HS-5 (cell line): ENCODE results near the gene NFYC.

ENCODE experiments used
- DNase-seq: peaks from one replicate; pipeline ENCODE4 v3.0.0-alpha.2; 2012; ENCODE audit warnings: low read depth

The NFYC gene

DNA sequence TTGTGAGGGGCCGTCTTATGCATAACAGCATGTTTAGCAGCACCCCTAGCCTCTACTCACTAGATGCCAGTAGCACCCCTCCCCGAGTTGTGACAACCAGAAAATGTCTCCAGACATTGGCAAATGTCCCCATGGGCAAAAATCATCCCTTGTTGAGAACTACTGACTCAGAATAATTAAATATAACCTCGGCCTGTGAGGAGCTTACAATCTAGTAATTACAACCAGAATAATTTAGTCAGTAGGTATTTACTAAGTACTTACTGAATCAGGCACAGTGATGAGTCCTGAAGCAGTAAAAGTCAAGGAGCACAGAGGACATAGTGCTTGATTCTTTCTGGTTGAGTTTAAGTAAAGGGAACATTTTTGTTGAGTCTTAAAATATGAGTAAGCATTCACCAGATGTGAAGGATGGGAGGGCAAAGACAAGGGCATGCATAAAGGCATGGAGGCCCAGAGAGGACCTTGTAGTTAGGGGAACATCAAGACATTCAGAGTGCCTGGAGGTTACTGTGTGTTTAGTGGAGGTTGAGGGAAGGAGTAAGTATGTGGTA is 48.0 kb downstream of the NFYC start:
- no peak for DNase-seq

DNA sequence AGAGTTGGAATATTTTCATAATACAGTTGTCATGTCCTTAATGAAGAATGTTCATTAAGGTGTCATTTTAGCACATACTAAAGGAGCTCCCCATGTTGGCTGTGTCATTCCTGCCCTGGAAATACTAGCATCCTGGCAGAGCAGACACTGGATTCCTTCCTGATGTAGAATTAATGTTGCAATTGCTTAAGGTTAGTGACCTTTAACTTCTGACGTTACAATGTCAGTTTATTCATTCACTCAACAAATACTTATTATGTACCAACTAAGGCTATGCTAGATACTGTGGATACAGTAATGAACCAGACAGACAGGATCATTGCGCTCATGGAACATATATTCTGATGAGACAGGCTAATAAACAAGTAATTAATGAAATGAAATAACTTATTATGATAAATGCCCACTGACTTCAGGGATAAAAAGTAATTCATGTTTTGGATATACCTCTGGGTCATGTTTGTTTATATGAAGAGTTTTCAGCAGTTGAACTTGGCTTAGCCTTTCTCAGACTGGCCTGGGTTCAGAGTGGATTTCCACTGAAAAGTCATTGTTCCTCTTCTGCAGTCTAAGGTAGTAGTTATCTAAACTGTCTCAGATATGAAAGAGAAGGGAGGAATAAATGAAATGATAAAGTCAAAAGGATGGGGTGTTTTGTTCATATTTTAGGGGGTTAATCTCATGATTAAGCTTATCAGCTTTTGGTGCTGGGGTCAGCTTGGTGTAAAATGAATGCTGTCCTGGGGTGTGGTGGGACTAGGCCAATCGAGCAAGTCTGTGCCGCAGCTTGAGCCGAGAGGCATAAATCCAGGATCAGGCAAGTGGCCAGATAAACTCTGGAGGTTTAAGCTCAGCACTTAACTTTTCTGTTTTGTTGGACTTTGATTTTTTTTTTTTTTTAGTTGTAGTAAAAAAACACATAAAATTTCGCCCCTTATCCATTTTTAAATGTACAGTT is 48.8 kb downstream of the NFYC start:
- no peak for DNase-seq

DNA sequence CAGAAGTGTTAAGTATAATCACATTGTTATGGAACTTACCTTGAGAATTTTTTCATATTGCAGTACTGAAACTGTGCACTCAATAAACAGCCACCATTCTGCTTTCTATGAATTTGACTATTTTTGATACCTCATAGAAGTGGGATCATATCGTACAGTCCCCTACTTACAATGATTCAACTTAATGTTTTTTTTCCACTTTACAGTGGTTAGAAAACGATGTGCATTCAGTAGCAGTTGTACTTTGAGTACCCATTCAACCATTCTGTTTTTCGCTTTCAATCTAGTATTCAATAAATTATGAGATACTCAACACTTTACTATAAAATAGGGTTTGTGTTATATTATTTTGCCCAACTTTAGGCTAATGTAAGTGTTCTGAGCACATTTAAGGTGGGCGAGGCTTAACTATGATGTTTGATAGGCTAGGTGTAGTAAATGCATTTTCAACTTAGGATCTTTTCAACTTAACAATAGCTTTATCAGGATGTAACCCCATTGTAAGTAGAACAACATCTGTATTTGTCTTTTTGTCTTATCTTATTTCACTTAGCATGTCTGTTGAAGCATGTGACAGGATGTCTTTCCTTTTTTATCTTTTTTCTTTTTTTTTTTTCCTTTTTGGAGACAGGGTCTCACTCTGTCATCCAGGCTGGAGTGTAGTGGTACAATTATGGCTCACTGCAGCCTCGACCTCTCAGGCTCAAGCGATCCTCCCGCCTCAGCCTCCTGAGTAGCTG is 49.7 kb downstream of the NFYC start:
- no peak for DNase-seq

DNA sequence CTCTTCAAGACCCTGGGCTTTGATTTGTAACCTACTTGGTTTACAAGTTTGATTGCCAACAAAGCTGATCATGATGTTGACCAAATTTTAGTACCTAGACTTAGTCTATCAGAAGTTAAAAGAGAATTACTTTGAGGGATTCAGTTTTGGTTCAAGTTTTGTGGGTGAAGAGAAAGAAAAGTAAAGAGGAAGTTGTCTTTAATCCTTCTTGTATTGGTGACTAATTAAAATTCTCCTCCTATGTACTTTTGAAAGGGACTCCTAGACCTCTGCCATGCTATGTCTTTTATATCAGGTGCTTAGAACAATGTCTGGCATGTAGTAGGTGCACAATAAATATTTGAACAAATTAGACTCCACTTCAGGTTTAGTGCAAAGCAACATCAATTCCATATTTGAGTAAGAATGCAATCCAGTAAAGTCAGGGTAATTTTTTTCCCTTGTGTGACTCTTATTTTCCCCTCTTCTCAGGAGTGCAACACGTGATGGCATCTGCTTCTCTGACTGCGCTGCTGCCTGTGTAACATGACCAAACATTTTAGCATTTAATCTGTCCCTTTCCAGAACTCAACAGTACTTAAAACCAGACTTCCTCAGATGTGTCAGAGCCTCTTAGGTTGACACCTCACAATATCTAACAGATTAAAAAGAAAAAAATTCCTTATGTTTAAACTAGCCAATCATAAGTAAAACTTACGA is 51.0 kb downstream of the NFYC start:
- no peak for DNase-seq

DNA sequence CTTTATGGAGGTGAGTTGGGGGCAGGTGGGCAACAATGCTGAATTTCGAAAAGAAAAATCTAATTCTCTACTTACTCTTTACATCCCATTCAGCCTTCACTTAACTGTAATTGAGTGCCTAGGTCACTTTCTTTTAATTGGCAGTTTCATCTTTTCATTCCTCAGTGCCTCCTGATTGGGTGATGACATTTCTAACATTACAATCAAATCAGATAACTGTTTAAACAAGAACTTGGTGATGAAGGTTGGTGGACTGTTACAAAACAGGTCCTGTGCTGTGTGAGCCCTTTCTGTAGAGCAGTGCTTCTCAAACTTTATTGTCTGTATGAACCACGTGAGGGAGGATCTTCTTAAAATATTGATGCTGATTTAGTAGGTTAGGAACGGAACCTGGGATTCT is 51.9 kb downstream of the NFYC start:
- DNase-seq = no peak

DNA sequence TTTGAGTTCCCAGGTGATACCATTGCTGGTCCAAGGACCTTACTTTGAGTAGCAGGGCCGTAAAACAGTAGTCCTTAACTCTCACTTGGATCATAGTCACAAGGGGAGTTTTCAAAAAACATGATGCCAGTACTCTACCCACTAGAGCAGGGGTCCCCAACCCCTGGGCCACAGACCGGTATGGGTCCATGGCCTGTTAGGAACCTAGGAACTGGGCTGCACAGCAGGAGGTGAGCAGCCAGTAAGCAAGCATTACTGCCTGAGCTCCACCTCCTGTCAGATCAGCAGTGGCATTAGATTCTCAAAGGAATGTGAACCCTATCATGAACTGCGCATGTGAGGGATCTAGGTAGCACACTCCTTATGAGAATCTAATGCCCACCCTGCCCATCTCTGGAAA is 52.4 kb downstream of the NFYC start:
- no peak for DNase-seq

DNA sequence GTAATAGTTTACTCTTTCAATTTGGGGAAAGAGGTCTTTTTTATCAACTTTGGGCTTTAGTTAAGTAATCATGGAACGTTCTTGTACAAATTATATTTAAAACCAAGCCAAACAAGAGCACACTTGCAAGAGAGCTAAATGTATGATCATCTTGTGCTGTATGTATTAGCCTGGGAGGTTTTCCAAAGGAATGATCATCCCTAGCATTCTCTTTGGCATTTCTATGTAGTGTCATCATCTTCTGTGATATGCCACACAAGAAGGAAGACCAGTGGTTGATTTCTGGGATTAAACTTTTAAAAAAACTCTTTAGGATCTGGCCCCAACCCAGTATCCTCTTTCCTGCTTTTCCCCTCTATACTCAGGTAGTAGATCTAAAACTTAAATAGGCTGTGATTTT is 53.7 kb downstream of the NFYC start:
- DNase-seq = no peak

DNA sequence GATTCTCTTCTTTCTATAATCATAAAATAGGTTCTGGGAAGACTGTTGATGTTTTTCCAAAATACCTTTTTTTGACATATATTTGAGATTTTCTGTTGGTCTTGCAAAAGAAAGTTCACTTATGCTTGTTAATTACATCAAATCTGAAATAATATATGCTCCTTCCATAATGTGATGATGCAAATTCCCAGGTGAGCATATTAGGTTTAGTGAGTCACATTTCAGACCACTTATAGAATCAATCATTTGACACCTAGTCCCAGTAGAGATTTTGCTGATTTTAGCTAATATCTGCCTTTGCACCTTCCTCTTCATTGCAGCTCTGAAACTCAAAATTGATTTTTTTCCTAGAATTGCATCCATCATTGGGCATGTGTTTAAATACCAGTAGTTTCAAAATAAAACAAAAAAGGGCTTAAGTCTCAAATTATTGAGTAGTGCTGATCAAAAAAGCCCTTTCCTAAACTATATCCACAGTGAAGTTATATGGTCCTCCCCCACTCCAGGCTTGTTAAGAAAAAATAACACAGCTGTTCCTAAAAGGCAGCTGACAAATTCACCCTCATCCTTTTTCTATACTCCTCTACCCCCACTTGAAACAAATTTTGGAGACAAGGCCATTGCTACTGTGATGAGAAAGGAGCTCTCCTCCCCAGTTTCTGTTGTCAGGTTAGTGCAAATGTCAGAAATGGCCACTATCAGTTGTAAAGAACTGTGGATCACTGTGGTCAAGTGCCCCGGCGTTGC is 55.0 kb downstream of the NFYC start:
- no peak for DNase-seq

DNA sequence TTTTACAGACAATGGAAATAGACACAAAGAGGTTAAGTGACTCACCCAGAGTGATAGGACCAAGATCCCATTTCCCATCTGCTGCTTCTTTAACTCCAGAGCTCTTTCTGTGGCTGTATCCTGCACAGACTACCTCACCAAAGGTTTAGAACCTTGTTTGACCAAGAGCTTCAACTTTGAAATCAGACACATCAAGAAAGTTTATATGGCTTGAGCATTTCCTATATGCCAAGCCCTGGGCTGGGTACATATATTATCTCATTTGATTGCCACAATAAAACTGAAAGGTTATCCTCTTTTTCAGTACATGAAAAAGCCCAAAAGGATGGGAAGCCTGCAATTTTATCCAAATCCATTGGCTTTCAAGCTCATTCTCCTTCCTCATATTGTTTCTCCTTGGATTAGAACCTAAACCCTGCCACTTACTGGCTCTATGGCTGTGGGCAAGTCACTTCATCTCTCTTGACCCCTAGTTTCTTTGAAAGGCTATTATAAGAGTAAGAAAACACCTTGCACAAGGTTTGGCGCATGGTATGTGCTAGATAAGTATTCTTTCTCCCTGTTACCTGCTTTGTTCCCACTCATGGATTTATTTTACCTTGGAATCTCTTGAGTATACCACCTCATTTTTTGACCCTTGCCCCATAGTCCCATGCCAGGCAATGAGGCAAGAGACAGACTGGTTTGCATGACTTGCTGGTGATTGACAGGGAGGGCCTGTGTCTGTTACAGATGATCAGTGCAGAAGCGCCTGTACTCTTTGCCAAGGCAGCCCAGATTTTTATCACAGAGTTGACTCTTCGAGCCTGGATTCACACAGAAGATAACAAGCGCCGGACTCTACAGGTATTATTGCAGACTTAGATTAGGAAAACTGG is 57.6 kb downstream of the NFYC start:
- no peak for DNase-seq

DNA sequence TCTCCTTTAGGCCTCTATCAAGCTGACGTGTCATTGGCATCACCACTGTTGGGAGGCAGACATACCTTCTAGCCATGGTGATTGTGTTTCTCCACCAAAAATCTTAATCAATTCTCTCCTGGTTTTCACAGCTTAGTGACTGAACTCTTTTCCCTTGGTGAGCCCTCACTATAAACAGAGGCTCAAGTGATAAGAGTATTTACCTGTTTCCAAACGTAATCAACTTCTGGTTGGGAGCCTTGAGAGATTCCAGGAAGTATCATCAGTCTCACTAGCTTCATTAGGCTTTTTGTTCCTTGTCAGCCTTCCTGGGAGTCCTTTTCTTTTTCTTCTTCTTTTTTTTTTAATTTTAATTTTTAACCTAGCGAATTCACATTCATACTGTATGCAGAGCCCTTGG is 58.3 kb downstream of the NFYC start:
- no peak for DNase-seq

DNA sequence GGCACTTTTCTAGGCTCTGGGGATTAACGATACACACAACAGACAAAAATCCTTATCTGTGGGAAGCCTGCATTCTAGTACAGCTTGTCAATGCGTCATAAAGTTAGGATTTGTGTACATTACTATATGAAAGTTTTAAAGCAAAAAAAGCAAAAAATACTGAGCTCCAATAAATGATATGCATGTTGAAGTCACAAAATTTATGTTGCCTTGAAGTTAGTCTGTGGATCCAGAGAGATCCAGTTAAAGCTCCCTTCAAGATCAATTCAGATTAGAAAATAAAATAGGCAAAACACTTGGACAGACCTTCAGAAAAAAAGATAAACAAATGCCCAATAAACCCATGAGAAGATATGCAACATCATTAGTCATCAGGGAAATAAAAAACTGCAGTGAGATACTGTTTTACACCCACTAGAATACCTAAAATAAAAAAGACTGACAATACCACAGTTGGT is 59.0 kb downstream of the NFYC start:
- no peak for DNase-seq

DNA sequence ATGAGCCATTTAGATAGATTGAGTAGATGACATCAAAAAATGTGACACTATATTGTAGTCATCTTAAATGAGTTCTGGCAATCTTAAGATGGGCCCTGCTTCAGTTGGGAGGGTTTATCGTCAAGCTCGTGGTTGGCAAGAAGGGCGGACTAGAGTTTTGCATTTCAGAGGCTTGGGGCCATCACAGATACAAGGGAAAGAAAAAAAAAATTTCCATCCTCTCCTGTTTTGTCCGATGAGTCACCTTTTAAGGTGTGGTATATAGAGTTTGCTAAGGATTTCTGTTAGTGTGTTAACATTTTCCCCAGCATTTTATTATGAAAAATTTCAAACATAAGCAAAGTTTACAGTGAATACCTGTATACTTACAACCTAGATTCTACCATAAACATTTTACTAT is 60.3 kb downstream of the NFYC start:
- DNase-seq = no peak

DNA sequence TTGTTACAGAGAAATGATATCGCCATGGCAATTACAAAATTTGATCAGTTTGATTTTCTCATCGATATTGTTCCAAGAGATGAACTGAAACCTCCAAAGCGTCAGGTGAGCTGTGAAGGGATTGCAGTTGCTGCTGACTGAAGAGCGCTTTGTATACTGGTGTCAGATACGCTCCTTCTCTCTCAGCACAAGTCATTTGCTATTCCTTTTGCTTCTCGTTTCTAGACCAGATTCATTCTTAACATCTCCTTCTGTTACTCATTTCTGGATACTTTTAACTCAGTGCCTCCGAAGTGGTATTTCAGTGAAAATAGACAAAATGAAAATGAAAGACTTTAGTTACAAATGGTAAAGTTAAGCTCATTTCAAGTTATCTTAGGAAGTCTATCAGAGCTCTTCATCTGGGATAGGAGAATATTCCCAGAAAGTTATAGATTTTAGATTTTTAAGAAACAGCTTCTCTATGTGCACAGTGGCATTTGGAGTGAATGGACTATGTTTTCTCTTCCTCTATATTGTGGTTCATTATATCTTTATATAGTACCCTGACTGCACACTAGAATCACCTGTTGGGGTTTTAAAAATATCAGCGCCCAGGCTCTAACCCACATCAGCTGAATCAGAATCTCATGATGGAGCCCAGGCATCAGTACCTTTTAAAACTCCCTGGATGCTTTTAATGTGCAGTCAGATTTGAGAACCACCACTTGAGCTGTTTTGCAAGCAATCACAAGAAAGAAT is 61.8 kb downstream of the NFYC start:
- no peak for DNase-seq

DNA sequence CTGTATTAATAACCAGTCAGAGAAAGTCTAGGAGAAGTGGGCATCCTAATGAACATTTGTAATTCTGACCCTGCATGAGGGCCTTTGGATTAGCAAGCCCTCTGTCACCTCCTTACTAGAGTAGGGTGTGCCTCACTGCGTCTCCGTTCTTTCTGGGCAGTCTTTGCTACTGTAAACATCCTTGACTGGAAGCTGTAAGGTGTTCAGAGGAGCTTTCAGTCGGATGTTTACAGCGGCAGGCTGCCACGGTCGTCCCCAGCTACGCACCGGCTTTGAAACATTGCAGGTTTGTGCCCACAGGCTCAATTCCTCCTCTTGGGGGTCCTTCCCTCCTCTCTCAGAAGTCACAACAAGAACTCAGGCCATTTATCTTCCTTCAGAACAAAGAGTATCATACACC is 62.7 kb downstream of the NFYC start:
- DNase-seq = no peak

DNA sequence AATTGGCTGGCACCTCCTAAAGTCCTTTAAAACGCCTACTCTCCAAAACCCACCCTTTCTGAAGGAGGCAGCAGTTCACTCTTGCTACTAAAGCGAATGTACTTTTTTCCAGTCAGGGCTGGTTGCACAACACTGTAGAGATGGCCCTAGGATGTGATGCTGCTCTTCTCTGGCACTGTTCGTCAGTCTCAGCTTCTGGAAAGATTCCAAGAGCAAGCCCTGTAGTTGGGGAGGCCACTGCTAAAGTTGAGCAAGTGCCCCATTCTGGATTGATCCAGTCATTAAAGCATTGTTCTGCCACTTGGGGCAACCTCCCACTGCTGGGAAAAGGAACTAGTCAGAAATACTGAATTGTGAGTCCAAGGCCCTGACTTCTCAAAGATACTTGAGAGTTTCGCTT is 63.6 kb downstream of the NFYC start:
- no peak for DNase-seq

DNA sequence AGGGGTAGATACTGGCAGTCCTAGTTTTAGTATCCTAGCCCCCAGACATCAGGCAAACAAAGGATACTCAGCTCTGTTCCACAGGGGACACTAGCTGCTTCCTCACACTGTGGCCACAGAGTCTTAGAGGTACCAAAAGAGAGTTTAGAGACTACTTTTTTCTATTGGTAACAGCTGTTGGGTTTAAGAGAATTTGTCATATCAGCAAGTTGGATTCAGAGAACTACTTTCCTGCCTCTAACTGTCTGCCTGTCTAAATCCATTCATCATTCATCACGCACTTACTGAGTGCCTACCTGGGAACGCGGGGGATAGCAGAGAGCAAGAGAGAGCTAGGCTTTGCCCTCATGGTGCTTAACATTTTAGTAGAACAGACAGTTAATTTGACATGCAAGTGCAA is 65.0 kb downstream of the NFYC start:
- DNase-seq = no peak

DNA sequence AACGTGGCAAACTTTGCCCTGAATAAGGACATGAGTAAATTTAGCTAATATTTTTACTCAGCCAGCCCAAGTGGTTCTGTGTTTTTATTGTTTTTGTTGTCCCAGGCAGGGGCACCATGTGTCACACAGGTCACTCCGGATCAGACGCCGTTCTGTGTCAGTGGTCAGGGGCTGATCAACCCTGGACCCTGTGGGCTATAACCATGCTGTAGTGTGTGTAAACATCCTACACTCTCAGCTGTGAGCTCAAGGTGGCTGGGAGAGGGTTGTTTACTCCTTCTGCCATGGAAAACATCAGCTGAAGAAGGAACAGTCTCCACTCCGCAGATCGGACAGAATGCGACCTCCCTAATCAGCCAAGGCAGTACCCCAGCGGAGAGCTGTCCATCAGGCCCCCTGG is 65.6 kb downstream of the NFYC start:
- no peak for DNase-seq

DNA sequence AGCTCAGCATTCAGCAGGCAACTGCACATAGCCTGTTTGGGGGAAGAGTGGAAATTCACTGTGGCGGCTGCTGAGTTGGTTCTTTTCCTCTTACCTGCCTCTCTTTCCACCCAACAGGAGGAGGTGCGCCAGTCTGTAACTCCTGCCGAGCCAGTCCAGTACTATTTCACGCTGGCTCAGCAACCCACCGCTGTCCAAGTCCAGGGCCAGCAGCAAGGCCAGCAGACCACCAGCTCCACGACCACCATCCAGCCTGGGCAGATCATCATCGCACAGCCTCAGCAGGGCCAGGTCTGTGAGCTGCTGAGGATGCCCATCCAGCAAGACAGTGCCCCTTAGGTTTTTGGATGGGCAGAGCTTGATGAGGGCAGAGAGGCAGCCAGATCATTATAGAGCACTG is 66.5 kb downstream of the NFYC start:
- DNase-seq = no peak

DNA sequence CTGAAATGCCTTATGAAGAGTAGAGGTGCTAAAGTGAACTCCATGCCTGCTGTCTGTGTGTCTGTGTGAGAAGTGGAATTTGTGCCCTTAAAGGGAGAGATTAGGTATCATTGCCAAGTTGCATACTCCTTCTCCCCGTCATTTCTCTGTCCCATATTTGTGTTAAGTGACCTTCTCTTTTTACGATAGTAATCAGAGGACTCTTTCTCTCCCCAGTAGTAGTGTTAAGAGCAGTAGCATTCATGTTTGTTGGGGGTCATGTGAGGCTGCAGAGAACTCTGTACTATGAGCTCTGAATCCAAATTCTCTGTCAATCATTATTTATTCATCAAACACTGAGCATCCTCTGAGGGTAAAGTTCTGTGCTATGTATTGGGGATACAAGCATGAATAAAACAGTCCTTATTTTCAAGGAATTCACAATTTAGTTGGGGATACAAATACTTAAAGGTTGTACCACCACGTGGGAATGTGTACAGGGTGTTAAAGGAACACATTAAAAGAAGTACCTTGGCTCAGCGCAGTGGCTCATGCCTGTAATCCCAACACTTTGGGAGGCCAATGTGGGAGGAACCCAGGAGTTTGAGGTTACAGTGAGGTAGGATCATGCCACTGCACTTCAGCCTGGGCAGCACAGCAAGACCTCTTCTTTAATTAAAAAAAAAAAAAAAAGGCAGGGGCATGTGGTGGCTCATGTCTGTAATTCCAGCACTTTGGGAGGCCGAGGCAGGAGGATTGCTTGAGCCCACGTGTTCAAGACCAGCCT is 67.3 kb downstream of the NFYC start:
- DNase-seq = no peak
